ENCODE results near the gene SLC22A16.

SLC22A16 gene

GRCh38 chr6:110401585-110402176, 74.7 kb downstream of the SLC22A16 start:
- DNase-seq (ENCODE audit: low read depth) = no peak

GRCh38 chr6:110400208-110400607, 76.2 kb downstream of the SLC22A16 start:
- no peak for DNase-seq (ENCODE audit: low read depth)

GRCh38 chr6:110399219-110400071, 77.0 kb downstream of the SLC22A16 start:
- no peak for DNase-seq (ENCODE audit: low read depth)

- no peak for DNase-seq (ENCODE audit: low read depth)
Observed at GRCh38 chr6:110398778-110399177, 77.6 kb downstream of the SLC22A16 start.

- DNase-seq (ENCODE audit: low read depth) = no peak
Observed at GRCh38 chr6:110395221-110395620, 81.2 kb downstream of the SLC22A16 start.

GRCh38 chr6:110394409-110394808, 82.0 kb downstream of the SLC22A16 start:
- DNase-seq (ENCODE audit: low read depth) = no peak

GRCh38 chr6:110392727-110393126, 83.7 kb downstream of the SLC22A16 start:
- no peak for DNase-seq (ENCODE audit: low read depth)

- DNase-seq (ENCODE audit: low read depth) = no peak
Observed at GRCh38 chr6:110390404-110390803, 86.0 kb downstream of the SLC22A16 start.

- no peak for DNase-seq (ENCODE audit: low read depth)
Observed at GRCh38 chr6:110389689-110390382, 86.6 kb downstream of the SLC22A16 start.

- DNase-seq (ENCODE audit: low read depth) = no peak
Observed at GRCh38 chr6:110387986-110388385, 88.4 kb downstream of the SLC22A16 start.

GRCh38 chr6:110385458-110385863, 91.0 kb downstream of the SLC22A16 start:
- DNase-seq (ENCODE audit: low read depth) = no peak

- DNase-seq (ENCODE audit: low read depth) = no peak
Observed at GRCh38 chr6:110378552-110378951, 97.9 kb downstream of the SLC22A16 start.
